NCI-H2107 (cell line): Measurements from ENCODE around the gene CFAP251.
"Not testable (repeated sequence)": the region's sequence is repeated elsewhere in the genome, so short reads cannot be mapped to it uniquely, and the experiment has no call there.

Experiments used
- DNase-seq: peaks from one replicate; lab custom pipeline; 2025; lab: John Stamatoyannopoulos, UW

The CFAP251 gene

GRCh38 chr12:122029620-122030423 lies 111.4 kb downstream of the CFAP251 start:
- no peak for DNase-seq

- DNase-seq: no peak
Observed at GRCh38 chr12:122030424-122031035, 112.1 kb downstream of the CFAP251 start.

- no peak for DNase-seq
Observed at GRCh38 chr12:122031342-122032216, 113.2 kb downstream of the CFAP251 start.

- DNase-seq: no peak
Observed at GRCh38 chr12:122032580-122032979, 114.2 kb downstream of the CFAP251 start.

DNA sequence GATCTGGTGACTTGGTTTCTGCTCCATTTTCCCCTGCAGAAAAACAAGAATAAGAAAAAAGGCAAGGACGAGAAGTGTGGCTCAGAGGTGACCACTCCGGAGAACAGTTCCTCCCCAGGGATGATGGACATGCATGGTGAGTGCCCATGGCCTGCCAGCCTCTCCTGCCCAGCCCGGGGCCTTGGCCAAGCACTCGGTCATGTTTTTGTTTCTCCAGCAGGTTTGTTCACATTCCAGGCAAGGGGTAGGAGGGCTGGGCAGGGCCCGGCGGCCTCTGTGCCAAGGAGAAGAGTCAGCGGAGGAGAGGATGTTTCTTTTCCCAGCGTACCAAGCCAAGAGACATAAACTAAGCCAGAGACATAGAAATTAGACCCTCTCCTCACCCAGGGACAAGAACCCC lies 116.9 kb downstream of the CFAP251 start:
- no peak for DNase-seq

- no peak for DNase-seq
Observed at GRCh38 chr12:122036153-122036552, 117.8 kb downstream of the CFAP251 start.

DNA sequence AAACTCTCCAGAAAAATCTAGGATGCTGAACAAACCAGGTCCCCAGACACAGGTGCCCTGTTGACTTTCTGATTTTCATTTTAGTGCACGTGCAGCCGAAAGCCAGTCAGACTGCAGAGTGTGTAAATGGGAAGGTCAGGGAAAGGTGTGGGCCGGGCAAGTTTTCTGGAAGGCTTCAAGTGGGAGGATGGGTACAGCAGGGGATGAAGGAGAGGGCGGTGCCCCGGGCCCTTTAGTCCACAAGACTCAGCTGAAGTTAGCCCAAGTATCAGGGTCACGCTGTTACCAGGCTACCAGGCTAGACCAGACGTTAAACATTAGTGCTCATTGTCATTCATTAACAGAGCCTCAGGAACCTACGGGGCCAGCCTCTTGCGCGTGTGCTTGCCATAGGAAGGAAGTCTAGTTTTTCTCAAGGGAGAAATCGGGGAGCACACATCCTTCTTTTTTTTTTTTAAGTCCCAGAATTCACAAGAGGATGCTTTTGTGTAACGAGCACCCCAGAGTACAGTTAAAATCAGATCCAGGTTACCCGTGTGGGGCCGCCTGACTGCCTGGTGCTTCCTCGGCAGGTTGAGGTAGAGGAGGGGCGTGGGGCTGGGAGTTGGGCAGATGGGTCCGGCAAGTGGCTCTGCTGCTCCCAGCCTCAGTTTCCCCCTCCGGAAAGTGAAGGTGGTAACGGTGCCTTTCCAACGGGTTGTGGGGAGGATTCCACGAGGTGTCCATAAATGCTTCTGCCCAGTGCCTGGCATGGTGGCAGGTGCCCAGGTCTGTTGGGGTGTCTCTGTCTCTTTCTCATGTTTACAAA lies 122.4 kb downstream of the CFAP251 start:
- no peak for DNase-seq

DNA sequence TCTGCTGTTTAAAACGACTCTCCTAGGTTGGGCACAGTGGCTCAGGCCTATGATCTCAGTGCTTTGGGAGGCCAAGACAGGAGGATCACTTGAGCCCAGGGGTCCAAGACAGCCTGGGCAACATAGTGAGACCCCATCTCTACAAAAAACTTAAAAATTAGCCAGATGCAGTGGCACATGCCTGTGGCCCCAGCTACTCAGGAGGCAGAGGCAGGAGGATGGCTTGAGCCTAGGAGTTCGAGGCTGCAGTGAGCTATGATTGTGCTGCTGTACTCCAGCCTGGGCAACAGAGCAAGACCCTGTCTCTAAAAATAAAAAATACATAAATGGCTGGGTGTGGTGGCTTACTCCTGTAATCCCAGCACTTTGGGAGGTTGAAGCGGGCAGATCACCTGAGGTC lies 123.1 kb downstream of the CFAP251 start:
- DNase-seq: not testable (repeated sequence)

- no peak for DNase-seq
Observed at GRCh38 chr12:122042910-122043309, 124.5 kb downstream of the CFAP251 start.

GRCh38 chr12:122043476-122043875 lies 125.1 kb downstream of the CFAP251 start:
- no peak for DNase-seq

- DNase-seq: no peak
Observed at GRCh38 chr12:122045262-122045661, 126.9 kb downstream of the CFAP251 start.

GRCh38 chr12:122046145-122046544 lies 127.8 kb downstream of the CFAP251 start:
- no peak for DNase-seq

DNA sequence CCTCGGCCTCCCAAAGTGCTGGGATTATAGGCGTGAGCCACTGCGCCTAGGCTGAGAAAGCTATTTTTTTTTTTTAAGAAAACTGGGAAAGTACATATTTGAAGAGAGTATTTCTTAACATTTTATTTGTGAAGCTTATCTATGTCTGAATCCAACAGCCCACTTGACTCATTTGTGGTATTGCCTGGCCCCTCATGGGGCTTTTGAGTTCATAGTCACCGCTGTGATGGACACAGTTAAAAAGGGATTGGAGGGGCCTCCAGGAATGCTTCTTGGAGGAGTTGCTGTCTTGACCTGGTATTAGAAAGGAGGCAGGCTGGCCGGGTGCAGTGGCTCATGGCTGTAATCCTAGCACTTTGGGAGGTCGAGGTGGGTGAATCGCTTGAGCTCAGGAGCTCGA lies 129.8 kb downstream of the CFAP251 start:
- no peak for DNase-seq

DNA sequence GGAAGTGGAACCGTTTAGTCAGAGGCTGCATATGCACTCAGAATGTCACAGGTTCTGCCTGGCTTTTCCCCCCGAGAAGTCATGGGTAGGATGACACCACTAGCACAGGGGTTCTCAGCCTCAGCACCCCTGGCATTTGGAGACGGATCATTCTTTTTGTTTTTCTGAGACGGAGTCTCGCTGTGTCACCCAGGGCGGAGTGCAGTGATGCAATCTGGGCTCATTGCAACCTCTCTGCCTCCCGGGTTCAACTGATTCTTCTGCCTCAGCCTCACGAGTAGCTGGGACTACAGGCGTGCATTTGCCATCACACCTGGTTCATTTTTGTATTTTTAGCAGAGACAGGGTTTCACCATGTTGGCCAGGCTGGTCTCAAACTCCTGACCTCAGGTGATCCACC lies 131.4 kb downstream of the CFAP251 start:
- no peak for DNase-seq

DNA sequence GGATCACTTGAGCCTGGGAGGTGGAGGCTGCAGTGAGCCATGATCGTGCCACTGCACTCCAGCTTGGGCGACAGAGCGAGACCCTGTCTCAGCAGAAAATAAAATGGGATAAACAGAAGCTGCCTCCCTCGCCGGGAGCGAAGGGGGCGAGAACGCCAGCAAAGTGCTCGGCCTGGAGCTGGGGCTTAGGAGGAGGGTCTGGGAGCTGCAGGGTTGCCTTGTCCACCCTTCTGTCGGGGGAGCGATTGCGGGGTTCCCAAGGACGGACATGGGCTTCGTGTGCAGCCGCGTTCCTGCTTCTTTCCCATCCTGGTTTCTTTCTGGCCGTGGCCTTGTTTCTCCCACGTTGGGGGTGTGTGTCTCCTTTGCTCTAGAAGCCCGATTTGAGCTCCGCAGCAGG lies 132.3 kb downstream of the CFAP251 start:
- DNase-seq: no peak

DNA sequence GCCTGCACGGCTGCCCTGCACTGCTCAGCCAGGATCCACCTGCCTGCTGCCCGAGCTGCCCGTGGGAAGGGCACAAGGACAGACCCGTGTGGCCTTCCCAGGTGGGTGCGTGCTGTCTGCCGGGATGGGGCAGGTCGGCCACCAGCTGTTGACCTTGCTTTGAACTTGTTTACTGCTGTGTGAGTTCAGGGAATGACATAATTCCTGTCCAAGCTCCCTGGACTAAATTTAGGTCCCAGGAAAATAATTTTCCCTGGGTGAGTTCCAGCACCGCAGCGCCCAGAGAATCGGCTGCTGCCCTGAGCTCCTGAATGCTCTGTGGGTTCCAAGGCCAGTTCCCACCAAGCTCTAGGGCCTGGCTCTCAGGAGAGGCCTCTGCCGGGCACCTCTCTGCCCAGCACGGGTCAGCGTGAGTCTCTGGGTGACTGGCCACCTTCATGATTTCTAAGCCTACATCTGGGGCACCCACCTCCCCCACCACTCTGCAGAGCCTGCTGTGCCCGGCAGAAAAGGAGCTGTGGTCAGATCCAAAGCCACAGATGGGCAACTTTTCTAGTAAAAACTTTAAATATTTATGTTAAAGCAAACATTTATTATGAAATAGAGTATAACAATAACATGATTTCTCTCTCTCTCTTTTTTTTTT lies 133.0 kb downstream of the CFAP251 start:
- no peak for DNase-seq

- no peak for DNase-seq
Observed at GRCh38 chr12:122052285-122052684, 133.9 kb downstream of the CFAP251 start.
